DND-41 (cell line): Measurements from ENCODE around the gene BRCA1.

Experiments used
- EZH2 ChIP-seq: IDR thresholded peaks from 3 replicates; pipeline ENCODE4 v1.6.1; 2012; ENCODE audit warnings: borderline replicate concordance, low read depth, mild to moderate bottlenecking, moderate library complexity, low read length, inconsistent platforms; ENCODE audit not compliant: severe bottlenecking
- TF ChIP-seq, protein P1 (sequence below): IDR thresholded peaks from 2 replicates; pipeline ENCODE4 v1.5.1; 2012; ENCODE audit warnings: borderline replicate concordance, low read length, moderate library complexity, mild to moderate bottlenecking; ENCODE audit not compliant: poor library complexity, severe bottlenecking; ENCODE audit errors: extremely low read depth

DNA sequence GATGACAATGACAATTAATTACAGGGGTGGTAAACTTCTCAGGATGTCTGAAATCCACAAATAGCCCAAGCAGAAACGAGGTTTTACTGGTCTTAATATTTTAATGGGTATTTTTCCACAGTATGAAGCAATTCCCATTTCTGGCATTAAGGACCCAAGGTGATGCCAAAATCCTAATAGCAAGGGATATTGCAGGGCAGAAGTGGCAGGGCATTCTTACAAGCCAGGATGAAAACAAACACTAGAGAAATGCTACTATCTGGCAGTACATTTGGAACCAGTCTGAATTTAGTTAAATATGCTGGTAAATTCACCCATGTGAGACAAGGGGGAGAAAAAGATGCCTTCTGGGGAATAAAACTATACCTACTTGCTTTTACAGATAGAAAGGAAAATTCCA, 54.9 kb downstream of the BRCA1 start:
- TF ChIP-seq, protein P1, sequence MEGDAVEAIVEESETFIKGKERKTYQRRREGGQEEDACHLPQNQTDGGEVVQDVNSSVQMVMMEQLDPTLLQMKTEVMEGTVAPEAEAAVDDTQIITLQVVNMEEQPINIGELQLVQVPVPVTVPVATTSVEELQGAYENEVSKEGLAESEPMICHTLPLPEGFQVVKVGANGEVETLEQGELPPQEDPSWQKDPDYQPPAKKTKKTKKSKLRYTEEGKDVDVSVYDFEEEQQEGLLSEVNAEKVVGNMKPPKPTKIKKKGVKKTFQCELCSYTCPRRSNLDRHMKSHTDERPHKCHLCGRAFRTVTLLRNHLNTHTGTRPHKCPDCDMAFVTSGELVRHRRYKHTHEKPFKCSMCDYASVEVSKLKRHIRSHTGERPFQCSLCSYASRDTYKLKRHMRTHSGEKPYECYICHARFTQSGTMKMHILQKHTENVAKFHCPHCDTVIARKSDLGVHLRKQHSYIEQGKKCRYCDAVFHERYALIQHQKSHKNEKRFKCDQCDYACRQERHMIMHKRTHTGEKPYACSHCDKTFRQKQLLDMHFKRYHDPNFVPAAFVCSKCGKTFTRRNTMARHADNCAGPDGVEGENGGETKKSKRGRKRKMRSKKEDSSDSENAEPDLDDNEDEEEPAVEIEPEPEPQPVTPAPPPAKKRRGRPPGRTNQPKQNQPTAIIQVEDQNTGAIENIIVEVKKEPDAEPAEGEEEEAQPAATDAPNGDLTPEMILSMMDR, result no peak
- no peak for TF ChIP-seq EZH2
